K562 (cell line): ENCODE measurements around the gene N4BP2. TPM values are rescaled to one million over a fixed set of nuclear protein-coding genes. Genes with fewer than 3 reads are reported as not detected.

ENCODE experiments used
- ATAC-seq: fragments of 200-7000 bp; cut with Tn5 transposase; 3 replicates; pipeline ENCODE4 v1.9.1; 2020; ENCODE audit warnings: moderate library complexity
- BruUV-seq: library from RNA; stranded (reverse); fragments of 400-500 nt; replicated peaks from 2 replicates; lab custom pipeline; 2021; lab: Mats Ljungman, UMichigan
- CTCF ChIA-PET: fragments of 300-600 bp; formaldehyde crosslinking; extraction: SDS; loops from one replicate; lab custom pipeline; 2021; ENCODE audit warnings: low intra/inter-chr PET ratio; lab: Yijun Ruan, JAX
- POLR2A ChIA-PET: fragments of 300-600, 350-650 bp; sonication (Branson Sonifier 250); formaldehyde crosslinking; extraction: SDS; loops from one replicate; lab custom pipeline; 2021; ENCODE audit warnings: antibody characterized with exemption, inconsistent platforms; lab: Yijun Ruan, JAX
- DNase-seq, 4 experiments: peaks; one replicate each; pipeline versions ENCODE4 v3.0.0 to v3.0.0-alpha.2; 2011 to 2018; ENCODE audit warnings: low spot score in 3 of 4, mixed read lengths in 3 of 4; ENCODE audit errors: extremely low read depth in 1 of 4
- FAIRE-seq: peaks from 2 replicates; lab custom pipeline; 2011; peaks lifted over from hg19 to GRCh38; lab: Jason Lieb, UNC
- H2AFZ ChIP-seq: 2 replicates; pipeline ENCODE4 v1.6.0; 2011; ENCODE audit warnings: low read depth, low read length, control low read depth, inconsistent platforms
- H3K27ac ChIP-seq: fragments of 200-600 bp; 3 replicates; pipeline ENCODE4 v1.8.0; 2011; ENCODE audit warnings: low read depth, mild to moderate bottlenecking, control low read depth, inconsistent platforms, low read length, moderate library complexity, mixed read lengths; ENCODE audit errors: extremely low read depth
- H3K27me3 ChIP-seq, 2 experiments: fragments of 300-600 bp in 1 of 2; 2 replicates in 1 of 2; 3 replicates in 1 of 2; pipeline versions ENCODE4 v1.6.0 to v1.8.0; 2011; ENCODE audit warnings: inconsistent platforms in 2 of 2, low read length in 2 of 2, mild to moderate bottlenecking in 1 of 2, mixed read lengths in 1 of 2, moderate library complexity in 1 of 2; ENCODE audit not compliant: control insufficient read depth in 2 of 2, insufficient read depth in 2 of 2
- H3K36me3 ChIP-seq: fragments of 300-600 bp; 3 replicates; pipeline ENCODE4 v1.8.0; 2011; ENCODE audit warnings: mild to moderate bottlenecking, low read length, inconsistent platforms; ENCODE audit not compliant: control insufficient read depth, insufficient read depth
- H3K4me1 ChIP-seq, 2 experiments: fragments of 200-600 bp in 1 of 2; replicated peaks in 1 of 2; 2 replicates in 1 of 2; 3 replicates in 1 of 2; pipeline versions ENCODE4 v1.5.1 to v1.8.0; 2011; ENCODE audit warnings: inconsistent platforms in 2 of 2, low read length in 2 of 2, mild to moderate bottlenecking in 1 of 2, mixed read lengths in 1 of 2, moderate library complexity in 1 of 2; ENCODE audit not compliant: control insufficient read depth in 2 of 2, insufficient read depth in 2 of 2
- H3K4me2 ChIP-seq: 2 replicates; pipeline ENCODE4 v1.6.1; 2011; ENCODE audit warnings: low read length, control low read depth, inconsistent platforms, mixed read lengths; ENCODE audit not compliant: insufficient read depth
- H3K4me3 ChIP-seq: fragments of 200-600 bp; sonication (generic), shearing (Covaris generic); 2 replicates; pipeline ENCODE4 v1.5.1; 2016; ENCODE audit warnings: control low read depth, inconsistent platforms
- H3K79me2 ChIP-seq: fragments of 200-600 bp; 3 replicates; pipeline ENCODE4 v1.8.0; 2011; ENCODE audit warnings: low read length, inconsistent platforms; ENCODE audit not compliant: control insufficient read depth, insufficient read depth
- H3K9ac ChIP-seq, 2 experiments: 2 replicates each; pipeline versions ENCODE4 v1.6.0 to v1.6.1; 2011; ENCODE audit warnings: low read depth in 2 of 2, low read length in 2 of 2, control low read depth in 1 of 2, inconsistent platforms in 1 of 2, mild to moderate bottlenecking in 1 of 2, mixed read lengths in 1 of 2; ENCODE audit not compliant: insufficient read depth in 1 of 2
- H3K9me1 ChIP-seq: one replicate; pipeline ENCODE4 v1.6.0; 2011; ENCODE audit warnings: inconsistent platforms, mild to moderate bottlenecking, low read length, moderate library complexity; ENCODE audit not compliant: control insufficient read depth, insufficient read depth
- H3K9me3 ChIP-seq: replicated peaks from 2 replicates; pipeline ENCODE4 v1.5.1; 2011; ENCODE audit warnings: low read depth, low read length, inconsistent platforms; ENCODE audit not compliant: control insufficient read depth, insufficient read depth
- H4K20me1 ChIP-seq: replicated peaks from 2 replicates; pipeline ENCODE4 v1.6.1; 2011; ENCODE audit warnings: low read length, inconsistent platforms, mixed read lengths; ENCODE audit not compliant: control insufficient read depth, insufficient read depth
- CEBPB ChIP-seq: fragments of 450-650 bp; IDR thresholded peaks from 2 replicates; pipeline ENCODE4 v1.6.1; 2016; ENCODE audit warnings: missing genetic modification characterization, missing compliant biosample characterization
- CEBPG ChIP-seq, 3 experiments: fragments of 200-800 bp in 1 of 3; sonication (Bioruptor generic) in 1 of 3; sonication (generic) in 1 of 3; formaldehyde crosslinking in 1 of 3; IDR thresholded peaks in 2 of 3; conservative IDR thresholded peaks in 1 of 3; 2 replicates each; pipeline versions ENCODE4 v1.6.1 to v1.8.0; 2016 to 2022; ENCODE audit warnings: missing compliant biosample characterization in 2 of 3, missing genetic modification characterization in 2 of 3, mild to moderate bottlenecking in 1 of 3, missing genetic modification reagents in 1 of 3
- JUN ChIP-seq, 2 experiments: sonication (generic) in 1 of 2; formaldehyde crosslinking in 1 of 2; IDR thresholded peaks; 2 replicates each; pipeline versions ENCODE4 v1.6.1 to v1.8.0; 2012 to 2022; ENCODE audit warnings: borderline replicate concordance in 2 of 2, mild to moderate bottlenecking in 2 of 2, improper control_type of control experiment in 1 of 2, low read depth in 1 of 2, low read length in 1 of 2, missing genetic modification reagents in 1 of 2
- NFATC3 ChIP-seq: fragments of 450-650 bp; IDR thresholded peaks from 2 replicates; pipeline ENCODE4 v1.6.1; 2017; ENCODE audit warnings: mild to moderate bottlenecking
- RCOR1 ChIP-seq, 2 experiments: IDR thresholded peaks; 2 replicates each; pipeline ENCODE4 v1.6.1; 2012; ENCODE audit warnings: low read depth in 2 of 2, low read length in 2 of 2, borderline replicate concordance in 1 of 2, improper control_type of control experiment in 1 of 2
- ZNF184 ChIP-seq: sonication (generic); formaldehyde crosslinking; IDR thresholded peaks from 2 replicates; pipeline ENCODE4 v1.5.0; 2020; ENCODE audit warnings: missing genetic modification reagents
- WGBS: fragments of 100-300 bp; shearing (Covaris generic); methylation state at CpG from one replicate; pipeline ENCODE4 v1.1.6; 2016; ENCODE audit warnings: low coverage, mixed read lengths; ENCODE audit not compliant: insufficient coverage; ENCODE audit errors: missing lambda C conversion rate; 5-methylcytosine and 5-hydroxymethylcytosine counted together
- in situ Hi-C: fragments of 300-500 bp; cut with MboI; formaldehyde crosslinking; loops from 4 replicates; pipeline ENCODE4 v1.15.0; 2018; ENCODE audit warnings: inconsistent platforms, mixed read lengths
- intact Hi-C: fragments of 100-400 bp; cut with micrococcal nuclease; formaldehyde crosslinking; loops from 2 replicates; pipeline ENCODE4 v1.14.2; 2022
- polyA plus RNA-seq, 8 experiments: library from polyadenylated mRNA; depleted of rRNA in 4 of 8; stranded (reverse) in 5 of 8; unstranded in 3 of 8; fragments of >200 nt; fragmentation: Nextera tagmentation in 2 of 8; fragmentation: Illumina TruSeq in 1 of 8; extraction: Ambion mirVana in 2 of 8; extraction: Trizol in 1 of 8; gene quantifications; 2 replicates each; pipeline versions ENCODE4 v1.2.1 to v1.2.3, GENCODE V29; 2011 to 2014; ENCODE audit warnings: inconsistent platforms in 1 of 8, missing spikeins in 1 of 8
- total RNA-seq, 7 experiments: library from RNA; depleted of rRNA in 6 of 7; stranded (reverse); fragments of >200 nt in 6 of 7; fragmentation: Illumina TruSeq in 2 of 7; extraction: Trizol in 2 of 7; gene quantifications; 2 replicates each; pipeline versions ENCODE4 v1.2.1 to v1.2.3, GENCODE V29; 2011 to 2021; ENCODE audit warnings: low replicate concordance in 1 of 7
- TF ChIP-seq, protein P1 (sequence below): fragments of 450-650 bp; formaldehyde crosslinking; conservative IDR thresholded peaks from 2 replicates; pipeline ENCODE4 v1.4.0; 2022; ENCODE audit warnings: mild to moderate bottlenecking, missing genetic modification characterization
- TF ChIP-seq, protein P2 (sequence below): sonication (generic); formaldehyde crosslinking; IDR thresholded peaks from 2 replicates; pipeline ENCODE4 v1.8.1; 2023; ENCODE audit warnings: mild to moderate bottlenecking, missing genetic modification reagents, moderate library complexity

Gene N4BP2
- total and polyA plus RNA-seq, 9 of the 15 experiments (the other 6 are each of a cell fraction or from before 2014, with no cell fraction given): 2.7 to 12.6 (median 7.6) TPM

DNA sequence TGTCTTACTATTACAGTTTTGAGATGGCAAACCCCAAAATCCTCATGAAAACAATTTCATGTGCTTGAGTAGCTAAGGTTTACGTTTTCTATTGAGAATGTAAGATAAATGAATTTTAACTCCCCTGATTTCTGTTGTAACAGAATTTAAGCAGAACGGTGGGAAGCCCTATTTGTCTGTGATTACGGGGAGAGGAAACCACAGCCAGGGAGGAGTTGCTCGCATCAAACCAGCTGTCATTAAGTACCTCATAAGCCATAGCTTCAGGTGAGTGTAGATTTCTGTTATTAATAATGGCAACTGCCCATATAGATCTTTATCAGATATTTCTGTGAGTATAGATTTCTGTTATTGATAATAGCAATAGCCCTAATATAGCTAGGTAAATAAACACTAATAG lies 96.0 kb downstream of the N4BP2 start:
- CTCF ChIA-PET: interaction anchor here (0.6 kb wide), 1 partner anchor 156 kb away, joined by 3 read pairs; no protein-coding TSS in a partner anchor
- H3K4me1 ChIP-seq: no peaks in the 10 kb centered on the region
- H3K9me3 ChIP-seq: peaks cover 6% of the 10 kb centered on the region
- DNase-seq (no peak), FAIRE-seq (no peak), ATAC-seq (no peak)
- no peak overlapping the region for H3K9ac ChIP-seq
- no peak overlapping the region for H3K27ac ChIP-seq
- no peak overlapping the region for H3K4me3 ChIP-seq
- H4K20me1 ChIP-seq: no peaks in the 10 kb centered on the region
- no peak for TF ChIP-seq RCOR1 (IDR thresholded peaks at IDR 0.05; ENCODE audit: borderline replicate concordance in 1 of 2, low read depth in 2 of 2, low read length in 2 of 2)
- TF ChIP-seq ZNF184 (CRISPR knock-in tag): no peak
- TF ChIP-seq, protein P1, sequence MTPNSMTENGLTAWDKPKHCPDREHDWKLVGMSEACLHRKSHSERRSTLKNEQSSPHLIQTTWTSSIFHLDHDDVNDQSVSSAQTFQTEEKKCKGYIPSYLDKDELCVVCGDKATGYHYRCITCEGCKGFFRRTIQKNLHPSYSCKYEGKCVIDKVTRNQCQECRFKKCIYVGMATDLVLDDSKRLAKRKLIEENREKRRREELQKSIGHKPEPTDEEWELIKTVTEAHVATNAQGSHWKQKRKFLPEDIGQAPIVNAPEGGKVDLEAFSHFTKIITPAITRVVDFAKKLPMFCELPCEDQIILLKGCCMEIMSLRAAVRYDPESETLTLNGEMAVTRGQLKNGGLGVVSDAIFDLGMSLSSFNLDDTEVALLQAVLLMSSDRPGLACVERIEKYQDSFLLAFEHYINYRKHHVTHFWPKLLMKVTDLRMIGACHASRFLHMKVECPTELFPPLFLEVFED: no peak
- no peak overlapping the region for H3K4me2 ChIP-seq
- no TSS peak for BruUV-seq
- in situ Hi-C loops: loop anchor here (5.0 kb wide), 1 partner anchor 160 kb away; no protein-coding TSS in a partner anchor
- POLR2A ChIA-PET: interaction anchor here (1.0 kb wide), 1 partner anchor 95 kb away, joined by 3 read pairs; no protein-coding TSS in a partner anchor
- 68% methylated on average over 4 of the region's 4 CpGs for WGBS
- H3K27me3 ChIP-seq: no peaks in the 10 kb centered on the region
- no peaks in the 10 kb centered on the region for H3K9me1 ChIP-seq
- H3K79me2 ChIP-seq: no peaks in the 10 kb centered on the region
- intact Hi-C loops: loop anchor here (5.0 kb wide), 2 partner anchors 75 to 95 kb away; partner anchors contain the start of gene N4BP2
- no peaks in the 10 kb centered on the region; the same call in 2 of the 3 replicates for H3K36me3 ChIP-seq
- H2AFZ ChIP-seq: no peak overlapping the region

DNA sequence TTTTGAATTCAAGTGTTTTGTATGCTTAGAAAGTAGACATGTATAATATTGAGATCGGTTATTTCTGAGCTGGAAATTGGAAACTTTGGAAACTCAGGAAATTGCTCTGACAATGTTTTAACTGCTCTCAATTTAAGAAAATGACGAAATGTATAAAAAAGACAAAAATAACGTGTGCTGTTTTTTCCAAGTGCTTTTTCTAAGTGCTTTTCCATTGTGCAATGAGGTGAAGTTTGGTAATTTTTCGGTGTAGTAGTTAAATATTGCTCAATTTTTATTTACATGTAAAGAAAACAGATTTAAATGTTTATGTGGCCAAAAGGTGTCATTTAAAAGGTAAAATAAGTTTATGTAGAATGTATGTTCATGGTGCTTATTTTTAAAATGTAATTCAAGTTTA lies 100.8 kb downstream of the N4BP2 start:
- no peak for DNase-seq
- TF ChIP-seq NFATC3 (no peak), JUN (IDR thresholded peaks at IDR 0.05; ENCODE audit: borderline replicate concordance, low read depth, low read length) (no peak), JUN (CRISPR knock-in tag; IDR thresholded peaks at IDR 0.05; ENCODE audit: borderline replicate concordance) (no peak), CEBPG (CRISPR knock-in tag; IDR thresholded peaks at IDR 0.05) (no peak), CEBPG (tag; conservative IDR thresholded peaks at IDR 0.05 in 1 of 2, IDR thresholded peaks at IDR 0.05 in 1 of 2) (peak in 1 of 2 experiments; percentile 40; a peak in 1 of 4 replicates), CEBPB (peak; percentile 56)
- TF ChIP-seq, protein P2, sequence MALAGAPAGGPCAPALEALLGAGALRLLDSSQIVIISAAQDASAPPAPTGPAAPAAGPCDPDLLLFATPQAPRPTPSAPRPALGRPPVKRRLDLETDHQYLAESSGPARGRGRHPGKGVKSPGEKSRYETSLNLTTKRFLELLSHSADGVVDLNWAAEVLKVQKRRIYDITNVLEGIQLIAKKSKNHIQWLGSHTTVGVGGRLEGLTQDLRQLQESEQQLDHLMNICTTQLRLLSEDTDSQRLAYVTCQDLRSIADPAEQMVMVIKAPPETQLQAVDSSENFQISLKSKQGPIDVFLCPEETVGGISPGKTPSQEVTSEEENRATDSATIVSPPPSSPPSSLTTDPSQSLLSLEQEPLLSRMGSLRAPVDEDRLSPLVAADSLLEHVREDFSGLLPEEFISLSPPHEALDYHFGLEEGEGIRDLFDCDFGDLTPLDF: no peak
- TF ChIP-seq, all 486 proteins: peak for 2
- no peak for ATAC-seq
- in situ Hi-C loops: no loop called here
- BruUV-seq: no TSS peak
- Histone ChIP-seq H2AFZ (no peak overlapping the region), H3K9me3 (no peaks in the 10 kb centered on the region), H3K27me3 (no peaks in the 10 kb centered on the region), H4K20me1 (no peaks in the 10 kb centered on the region), H3K4me2 (no peak overlapping the region), H3K9ac (no peak overlapping the region), H3K4me3 (no peak overlapping the region), H3K27ac (no peak overlapping the region), H3K4me1 (no peaks in the 10 kb centered on the region), H3K79me2 (no peaks in the 10 kb centered on the region), H3K9me1 (no peaks in the 10 kb centered on the region), H3K36me3 (no peaks in the 10 kb centered on the region)
- CTCF ChIA-PET: no interaction called here
- no peak for FAIRE-seq
- intact Hi-C loops: no loop called here
- WGBS: 68% methylated on average over 4 of the region's 4 CpGs
- POLR2A ChIA-PET: no interaction called here
